T-cell (primary cell): ENCODE measurements around the gene LSM2. TPM values are rescaled to one million over a fixed set of nuclear protein-coding genes. Genes with fewer than 3 reads are reported as not detected.

ENCODE experiments used
- total RNA-seq, 35 experiments: library from RNA in 6 of 35; stranded (reverse) in 6 of 35; fragments of 120-200 nt in 1 of 35; gene quantifications; one replicate each; pipeline versions ENCODE4 v1.2.1 to v1.2.4 and lab custom pipeline; 2013 to 2026

LSM2 gene
- total RNA-seq, 5 donors from 2014 or later (not counting 1 experiment from before 2014, with no cell fraction given), result 24.2 to 36.4 (median 30.6) TPM

Other genes starting within 250 kb of the LSM2 start
- gene LTA, start 234.7 kb downstream of the LSM2 start, total RNA-seq, result 10 to 100 TPM; 12.5 to 23.9 (median 17.9) TPM
- 10 to 100 TPM; 13.8 to 28.0 (median 25.0) TPM for gene TNF, start 231.4 kb downstream of the LSM2 start, total RNA-seq
- gene LTB, start 224.5 kb downstream of the LSM2 start, total RNA-seq, result 100 to 1,000 TPM; 398 to 926 (median 813) TPM
- 10 to 100 TPM; 13.4 to 28.0 (median 20.4) TPM for gene LST1, start 220.7 kb downstream of the LSM2 start, total RNA-seq
- 10 to 100 TPM; 13.6 to 38.0 (median 16.0) TPM for gene NCR3, start 214.0 kb downstream of the LSM2 start, total RNA-seq
- 10 to 100 TPM in 4 of 5 donors, 1 to 10 TPM in 1; 7.6 to 54.3 (median 18.1) TPM for gene AIF1, start 191.7 kb downstream of the LSM2 start, total RNA-seq
- gene PRRC2A, start 186.3 kb downstream of the LSM2 start, total RNA-seq, result 100 to 1,000 TPM; 222 to 246 (median 230) TPM
- 100 to 1,000 TPM; 257 to 317 (median 301) TPM for gene BAG6, start 154.3 kb downstream of the LSM2 start, total RNA-seq
- gene APOM, start 151.1 kb downstream of the LSM2 start, total RNA-seq, result 1 to 10 TPM; 1.4 to 3.6 (median 3.2) TPM
- gene C6orf47, start 146.2 kb downstream of the LSM2 start, total RNA-seq, result 10 to 100 TPM; 16.3 to 36.2 (median 33.4) TPM
- 10 to 100 TPM; 13.0 to 27.6 (median 23.3) TPM for gene GPANK1, start 142.0 kb downstream of the LSM2 start, total RNA-seq
- gene CSNK2B, start 140.9 kb downstream of the LSM2 start, total RNA-seq, result 100 to 1,000 TPM in 4 of 5 donors, 10 to 100 TPM in 1; 98.4 to 129 (median 126) TPM
- gene LY6G5B, start 137.0 kb downstream of the LSM2 start, total RNA-seq, result 10 to 100 TPM; 29.7 to 50.5 (median 40.9) TPM
- 1 to 10 TPM in 4 of 5 donors, under 1 TPM in 1; 0.75 to 8.8 (median 5.8) TPM for gene LY6G5C, start 125.9 kb downstream of the LSM2 start, total RNA-seq
- 10 to 100 TPM; 58.2 to 74.4 (median 61.2) TPM for gene ABHD16A, start 103.6 kb downstream of the LSM2 start, total RNA-seq
- gene LY6G6F, start 100.1 kb downstream of the LSM2 start, total RNA-seq, result not detected
- gene LY6G6D, start 91.6 kb downstream of the LSM2 start, total RNA-seq, result not detected
- not detected for gene LY6G6C, start 85.2 kb downstream of the LSM2 start, total RNA-seq
- 1 to 10 TPM in 1 of 5 donors, under 1 TPM in 4; 0.26 to 2.6 (median 0.30) TPM for gene MPIG6B, start 83.6 kb downstream of the LSM2 start, total RNA-seq
- 10 to 100 TPM in 4 of 5 donors, 1 to 10 TPM in 1; 9.0 to 13.2 (median 11.5) TPM for gene DDAH2, start 77.7 kb downstream of the LSM2 start, total RNA-seq
- gene CLIC1, start 70.4 kb downstream of the LSM2 start, total RNA-seq, result 100 to 1,000 TPM in 4 of 5 donors, 10 to 100 TPM in 1; 89.5 to 146 (median 112) TPM
- 10 to 100 TPM; 13.7 to 22.4 (median 14.4) TPM for gene MSH5, start 67.0 kb downstream of the LSM2 start, total RNA-seq
- 10 to 100 TPM in 1 of 5 donors, 1 to 10 TPM in 4; 3.1 to 10.7 (median 4.1) TPM for gene SAPCD1, start 44.3 kb downstream of the LSM2 start, total RNA-seq
- gene VWA7, start 29.6 kb downstream of the LSM2 start, total RNA-seq, result 1 to 10 TPM; 1.4 to 8.0 (median 2.1) TPM
- gene VARS1, start 11.2 kb downstream of the LSM2 start, total RNA-seq, result 10 to 100 TPM; 44.4 to 71.0 (median 62.5) TPM
- 1 to 10 TPM; 2.8 to 8.5 (median 8.1) TPM for gene HSPA1L, start 8.3 kb upstream of the LSM2 start, total RNA-seq
- 100 to 1,000 TPM in 1 of 5 donors, 10 to 100 TPM in 2, 1 to 10 TPM in 2; 8.8 to 117 (median 77.9) TPM for gene HSPA1A, start 8.6 kb upstream of the LSM2 start, total RNA-seq
- gene HSPA1B, start 20.8 kb upstream of the LSM2 start, total RNA-seq, result 100 to 1,000 TPM in 1 of 5 donors, 10 to 100 TPM in 2, 1 to 10 TPM in 2; 6.3 to 105 (median 67.9) TPM
- gene NEU1, start 55.9 kb upstream of the LSM2 start, total RNA-seq, result 10 to 100 TPM; 15.9 to 29.2 (median 19.9) TPM
- under 1 TPM in 3 of 5 donors, not detected in 2; 0.13 to 0.96 (median 0.57) TPM for gene SLC44A4, start 72.0 kb upstream of the LSM2 start, total RNA-seq
- 10 to 100 TPM; 49.1 to 83.8 (median 78.9) TPM for gene EHMT2, start 90.7 kb upstream of the LSM2 start, total RNA-seq
- gene ZBTB12, start 95.1 kb upstream of the LSM2 start, total RNA-seq, result 1 to 10 TPM; 1.0 to 3.5 (median 3.1) TPM
- gene C2, start 120.8 kb upstream of the LSM2 start, total RNA-seq, result 1 to 10 TPM; 1.3 to 5.1 (median 3.7) TPM
- 1 to 10 TPM in 3 of 5 donors, not detected in 2; 1.3 to 2.2 (median 1.8) TPM for gene CFB, start 139.1 kb upstream of the LSM2 start, total RNA-seq
- 10 to 100 TPM; 47.5 to 51.0 (median 49.4) TPM for gene NELFE, start 152.0 kb upstream of the LSM2 start, total RNA-seq
- 100 to 1,000 TPM; 104 to 169 (median 112) TPM for gene SKIC2, start 152.2 kb upstream of the LSM2 start, total RNA-seq
- gene DXO, start 165.2 kb upstream of the LSM2 start, total RNA-seq, result 10 to 100 TPM; 30.2 to 53.2 (median 35.4) TPM
- 10 to 100 TPM in 1 of 5 donors, 1 to 10 TPM in 4; 3.5 to 11.6 (median 6.1) TPM for gene C4A, start 175.1 kb upstream of the LSM2 start, total RNA-seq
- gene C4B, start 207.8 kb upstream of the LSM2 start, total RNA-seq, result 1 to 10 TPM; 5.5 to 8.4 (median 7.5) TPM
- gene CYP21A2, start 231.4 kb upstream of the LSM2 start, total RNA-seq, result 1 to 10 TPM in 3 of 5 donors, under 1 TPM in 2; 0.43 to 2.2 (median 1.6) TPM